ENCODE data around the gene ZNF764.

Gene ZNF764

GRCh38 chr16:30518552-30518951 is 39.6 kb downstream of the ZNF764 start:
- no peak overlapping the region for H3K4me3 ChIP-seq (ENCODE audit: low read depth, low read length)
- DNase-seq (ENCODE audit: low read depth): no peak

DNA sequence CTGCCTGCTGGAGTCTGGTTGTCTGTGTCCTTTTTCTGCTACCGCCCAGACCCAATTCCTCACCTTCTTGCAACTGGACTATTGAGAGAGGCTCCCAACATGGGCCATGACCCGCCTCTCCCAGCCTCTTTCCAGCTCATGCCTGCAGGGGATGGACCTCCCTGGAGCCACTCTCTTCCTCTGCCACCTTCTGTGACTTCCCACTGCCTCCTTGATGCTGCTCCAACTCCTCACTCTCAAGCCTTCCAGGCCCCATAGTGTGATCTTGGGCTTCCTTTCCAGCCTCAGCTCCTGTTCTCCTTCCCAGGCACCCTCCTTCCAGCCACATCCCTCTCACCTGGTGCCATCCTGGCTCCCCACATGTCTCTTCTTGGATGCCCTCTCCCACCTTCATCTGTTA is 42.9 kb downstream of the ZNF764 start:
- H3K4me3 ChIP-seq (ENCODE audit: low read depth, low read length): no peak overlapping the region
- no peak for DNase-seq (ENCODE audit: low read depth)

- no peak for DNase-seq (ENCODE audit: low read depth)
These were observed 46.7 kb downstream of the ZNF764 start for GRCh38 chr16:30511509-30511908.

DNA sequence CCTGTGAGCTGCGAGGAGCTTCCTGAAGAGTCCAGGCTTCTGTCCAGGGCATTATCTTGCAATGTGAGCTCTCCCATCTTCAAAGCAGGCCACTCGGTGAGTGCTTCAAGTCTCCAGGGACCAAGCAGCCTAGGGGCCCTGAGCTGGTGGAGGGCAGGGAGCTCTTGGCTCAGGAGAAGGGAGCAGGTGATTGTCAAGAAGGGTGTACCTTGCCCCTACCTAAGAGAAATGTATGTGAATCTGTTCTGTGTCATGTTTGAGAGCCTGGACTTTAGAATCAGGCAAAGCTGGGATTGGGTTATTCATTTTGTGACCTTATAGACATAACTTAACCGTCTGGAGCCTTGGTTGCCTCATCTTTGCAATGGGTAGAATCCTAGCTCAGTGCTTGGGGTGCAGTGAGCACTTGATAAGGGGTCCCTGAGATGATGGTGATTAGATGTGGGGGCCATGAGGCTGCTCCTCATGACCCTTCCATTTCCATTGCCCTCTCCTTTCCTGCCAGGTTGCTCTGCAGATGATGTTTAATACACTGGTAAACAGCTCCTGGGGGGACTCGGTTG is 47.7 kb downstream of the ZNF764 start:
- DNase-seq (ENCODE audit: low read depth): no peak

More at GRCh38 chr16:30511509-30511908, 46.7 kb downstream of the ZNF764 start:
- no peak overlapping the region for H3K4me3 ChIP-seq (ENCODE audit: low read depth, low read length)

GRCh38 chr16:30509081-30509765 is 49.0 kb downstream of the ZNF764 start:
- no peak for DNase-seq (ENCODE audit: low read depth)
- H3K4me3 ChIP-seq (ENCODE audit: low read depth, low read length): no peak overlapping the region

More for the DNA sequence above, 47.7 kb downstream of the ZNF764 start:
- no peak overlapping the region for H3K4me3 ChIP-seq (ENCODE audit: low read depth, low read length)
